ENCODE measurements around the gene PA2G4.

GRCh38 chr12:56071648-56072047, 32.7 kb upstream of the PA2G4 start:
- TF ChIP-seq, protein P1, sequence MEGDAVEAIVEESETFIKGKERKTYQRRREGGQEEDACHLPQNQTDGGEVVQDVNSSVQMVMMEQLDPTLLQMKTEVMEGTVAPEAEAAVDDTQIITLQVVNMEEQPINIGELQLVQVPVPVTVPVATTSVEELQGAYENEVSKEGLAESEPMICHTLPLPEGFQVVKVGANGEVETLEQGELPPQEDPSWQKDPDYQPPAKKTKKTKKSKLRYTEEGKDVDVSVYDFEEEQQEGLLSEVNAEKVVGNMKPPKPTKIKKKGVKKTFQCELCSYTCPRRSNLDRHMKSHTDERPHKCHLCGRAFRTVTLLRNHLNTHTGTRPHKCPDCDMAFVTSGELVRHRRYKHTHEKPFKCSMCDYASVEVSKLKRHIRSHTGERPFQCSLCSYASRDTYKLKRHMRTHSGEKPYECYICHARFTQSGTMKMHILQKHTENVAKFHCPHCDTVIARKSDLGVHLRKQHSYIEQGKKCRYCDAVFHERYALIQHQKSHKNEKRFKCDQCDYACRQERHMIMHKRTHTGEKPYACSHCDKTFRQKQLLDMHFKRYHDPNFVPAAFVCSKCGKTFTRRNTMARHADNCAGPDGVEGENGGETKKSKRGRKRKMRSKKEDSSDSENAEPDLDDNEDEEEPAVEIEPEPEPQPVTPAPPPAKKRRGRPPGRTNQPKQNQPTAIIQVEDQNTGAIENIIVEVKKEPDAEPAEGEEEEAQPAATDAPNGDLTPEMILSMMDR (IDR thresholded peaks at IDR 0.05; ENCODE audit: poor library complexity), result no peak
- TF ChIP-seq EZH2 (IDR thresholded peaks at IDR 0.05; ENCODE audit: borderline replicate concordance), result no peak
